NCI-H187 treated with DMSO at 0.1 percent for 48 hours (cell line): ENCODE results near the gene NHSL2.
"Not testable (repeated sequence)": the region's sequence is repeated elsewhere in the genome, so short reads cannot be mapped to it uniquely, and the experiment has no call there.

Experiments used
- DNase-seq: peaks from one replicate; lab custom pipeline; 2025; lab: John Stamatoyannopoulos, UW

The NHSL2 gene

GRCh38 chrX:71910643-71910985 lies at the start of gene NHSL2:
NHSL2 (plus strand) TSS chrX:71910845.
- DNase-seq: no peak

GRCh38 chrX:71867680-71868079 lies 43.0 kb upstream of the NHSL2 start:
- DNase-seq: no peak

- DNase-seq: not testable (repeated sequence)
These were observed 41.1 kb upstream of the NHSL2 start for GRCh38 chrX:71869566-71869965.

GRCh38 chrX:71870208-71871098 lies 40.2 kb upstream of the NHSL2 start:
- DNase-seq: no peak

GRCh38 chrX:71871367-71871766 lies 39.3 kb upstream of the NHSL2 start:
- DNase-seq: no peak

- DNase-seq: no peak
These were observed 37.8 kb upstream of the NHSL2 start for GRCh38 chrX:71872542-71873458.

GRCh38 chrX:71873459-71873833 lies 37.2 kb upstream of the NHSL2 start:
- no peak for DNase-seq

GRCh38 chrX:71876841-71877240 lies 33.8 kb upstream of the NHSL2 start:
- not testable (repeated sequence) for DNase-seq

- no peak for DNase-seq
These were observed 25.5 kb upstream of the NHSL2 start for GRCh38 chrX:71885099-71885498.

GRCh38 chrX:71895607-71896006 lies 15.0 kb upstream of the NHSL2 start:
- no peak for DNase-seq

GRCh38 chrX:71906144-71906543 lies 4.5 kb upstream of the NHSL2 start:
- DNase-seq: no peak

- no peak for DNase-seq
These were observed 2.3 kb upstream of the NHSL2 start for GRCh38 chrX:71908387-71908786.

- DNase-seq: no peak
These were observed 689 bp upstream of the NHSL2 start for GRCh38 chrX:71909956-71910355.

GRCh38 chrX:71910986-71911730 lies 513 bp downstream of the NHSL2 start:
- no peak for DNase-seq

- no peak for DNase-seq
These were observed 1.0 kb downstream of the NHSL2 start for GRCh38 chrX:71911731-71912050.

GRCh38 chrX:71912156-71912555 lies 1.5 kb downstream of the NHSL2 start:
- no peak for DNase-seq

GRCh38 chrX:71913156-71913950 lies 2.7 kb downstream of the NHSL2 start:
- no peak for DNase-seq

GRCh38 chrX:71917621-71918343 lies 7.1 kb downstream of the NHSL2 start:
- DNase-seq: no peak

GRCh38 chrX:71919431-71919830 lies 8.8 kb downstream of the NHSL2 start:
- no peak for DNase-seq

- DNase-seq: no peak
These were observed 9.2 kb downstream of the NHSL2 start for GRCh38 chrX:71919886-71920285.

GRCh38 chrX:71922686-71923085 lies 12.0 kb downstream of the NHSL2 start:
- no peak for DNase-seq
